GM18526 (cell line): ENCODE results near the gene RAB4A.

ENCODE experiments used
- POLR2A ChIP-seq: IDR thresholded peaks from 3 replicates; pipeline ENCODE4 v1.6.1; 2011; ENCODE audit not compliant: insufficient read length; ENCODE audit errors: extremely low read depth

RAB4A gene, protein sequence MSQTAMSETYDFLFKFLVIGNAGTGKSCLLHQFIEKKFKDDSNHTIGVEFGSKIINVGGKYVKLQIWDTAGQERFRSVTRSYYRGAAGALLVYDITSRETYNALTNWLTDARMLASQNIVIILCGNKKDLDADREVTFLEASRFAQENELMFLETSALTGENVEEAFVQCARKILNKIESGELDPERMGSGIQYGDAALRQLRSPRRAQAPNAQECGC

DNA sequence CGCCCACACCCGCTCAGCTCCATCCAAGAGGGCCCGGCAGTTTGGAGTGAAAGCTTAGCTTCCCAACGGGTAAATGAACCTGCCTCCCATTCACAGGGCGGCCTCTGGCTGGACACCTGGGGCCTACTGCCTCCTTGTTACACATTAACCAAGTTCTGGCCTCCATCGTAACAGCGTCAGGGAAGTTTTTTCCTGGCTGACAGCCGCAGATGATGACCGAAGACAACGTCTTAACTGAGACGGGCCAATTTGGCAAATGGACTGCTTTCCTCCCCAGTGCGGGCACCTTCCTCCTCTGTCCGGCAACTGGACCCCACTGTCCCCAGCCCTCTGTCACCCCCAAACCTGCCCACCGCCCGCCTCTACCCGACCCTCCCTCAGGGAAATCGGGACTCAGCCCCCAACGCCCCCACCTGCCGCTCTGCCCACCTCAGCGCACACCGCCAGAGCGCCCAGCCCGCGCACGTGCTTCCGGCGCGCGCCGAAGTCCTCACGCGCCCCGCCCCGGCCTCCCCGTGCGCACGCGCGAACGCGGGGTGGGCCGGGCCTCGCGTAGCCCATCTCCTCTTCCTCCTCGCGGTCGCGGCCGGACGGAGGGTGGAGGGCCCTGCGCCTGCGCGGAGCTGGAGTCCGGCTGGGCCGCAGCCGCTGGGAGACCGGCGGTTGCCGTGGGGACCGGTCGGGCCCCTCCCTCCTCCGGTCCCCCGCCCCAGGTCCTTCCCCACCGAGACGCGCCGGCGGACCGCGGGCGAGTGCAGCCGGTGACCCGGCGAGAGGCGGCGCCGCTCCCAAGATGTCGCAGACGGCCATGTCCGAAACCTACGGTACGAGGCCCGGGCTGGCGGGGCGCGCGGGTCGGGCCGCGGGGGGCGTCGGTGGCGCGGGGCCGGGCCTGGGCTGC, at the start of gene RAB4A:
TSS of gene RAB4A (plus strand) at position 565 of the 901 bp plus-strand sequence. CDS start at position 794, 229 bp downstream.
- peak; percentile 71 for TF ChIP-seq POLR2A

DNA sequence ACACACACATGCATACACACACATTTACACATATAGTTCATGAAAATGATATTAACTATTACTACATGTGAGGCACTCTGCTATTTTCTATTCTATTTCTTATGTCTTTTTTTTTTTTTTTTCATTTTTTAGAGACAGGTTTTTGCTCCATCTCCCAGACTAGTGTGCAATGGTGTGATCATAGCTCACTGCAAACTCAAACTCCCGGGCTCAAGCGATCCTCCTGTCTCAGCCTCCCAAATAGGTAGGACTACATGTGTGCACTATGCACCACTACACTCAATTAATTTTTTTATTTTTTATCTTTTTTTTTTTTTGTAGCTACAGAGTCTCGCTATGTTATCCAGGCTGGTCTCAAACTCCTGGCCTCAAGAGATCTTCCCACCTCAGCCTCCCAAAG, 48.8 kb upstream of the RAB4A start:
- no peak for TF ChIP-seq POLR2A

DNA sequence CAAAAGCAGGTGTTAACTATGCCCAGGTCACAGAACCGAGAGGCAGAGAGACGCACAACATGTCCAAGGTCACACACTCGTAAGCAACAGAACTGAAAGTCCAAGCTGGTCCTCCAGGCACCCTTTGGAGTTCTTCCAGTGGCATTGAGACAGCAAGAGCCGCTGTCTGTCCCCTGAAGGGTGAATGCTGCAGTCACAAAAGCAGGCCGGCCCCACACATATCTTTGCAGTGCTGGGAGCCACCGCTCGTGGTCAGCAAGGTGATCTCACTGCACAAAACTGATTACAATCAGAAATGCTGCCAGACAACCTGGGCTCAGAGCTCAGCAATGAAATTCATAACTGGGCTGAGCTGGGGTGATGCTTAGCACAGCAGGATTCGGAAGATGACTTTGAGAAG, 47.4 kb upstream of the RAB4A start:
- no peak for TF ChIP-seq POLR2A

DNA sequence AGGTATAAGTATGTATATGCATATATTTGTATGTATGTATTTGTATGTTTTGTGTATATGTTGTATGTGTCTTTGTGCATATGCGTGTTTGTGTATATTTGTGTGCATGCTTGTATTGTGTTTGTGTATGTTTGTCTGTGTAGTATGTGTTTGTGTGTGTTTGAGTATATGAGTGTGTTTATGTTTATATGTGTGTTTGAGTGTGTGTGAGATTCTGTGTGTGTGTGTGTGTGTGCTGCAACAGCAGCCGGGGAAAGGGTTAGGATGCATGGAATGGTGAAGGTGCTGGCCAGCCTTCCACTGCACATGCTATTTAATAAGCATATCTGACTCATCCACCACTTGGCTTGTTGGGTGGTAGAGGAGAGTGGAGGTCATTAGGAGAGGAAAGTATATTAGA, 46.6 kb upstream of the RAB4A start:
- TF ChIP-seq POLR2A: no peak

DNA sequence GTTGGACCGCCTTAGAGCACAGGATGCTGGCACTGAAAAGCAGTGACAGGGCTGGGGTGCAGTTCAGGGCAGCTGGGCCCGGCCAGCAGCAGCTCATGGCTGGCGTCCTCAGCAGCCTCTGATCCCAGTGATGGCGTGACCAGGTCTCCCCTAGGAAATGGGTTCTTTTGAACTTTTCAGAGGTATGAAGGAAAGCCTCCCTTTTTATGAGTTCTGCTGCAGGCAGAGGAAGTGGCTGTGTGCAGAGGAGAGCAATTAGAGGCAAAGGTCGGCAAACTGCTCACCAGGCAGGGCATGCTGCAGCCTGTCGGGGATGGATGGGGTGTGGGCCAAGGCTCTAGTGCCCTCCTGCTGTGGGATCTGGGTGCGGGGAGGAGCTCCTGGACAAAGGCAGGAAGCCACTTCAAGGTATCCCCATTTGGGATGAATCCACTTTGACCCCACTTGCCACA, 45.6 kb upstream of the RAB4A start:
- no peak for TF ChIP-seq POLR2A

DNA sequence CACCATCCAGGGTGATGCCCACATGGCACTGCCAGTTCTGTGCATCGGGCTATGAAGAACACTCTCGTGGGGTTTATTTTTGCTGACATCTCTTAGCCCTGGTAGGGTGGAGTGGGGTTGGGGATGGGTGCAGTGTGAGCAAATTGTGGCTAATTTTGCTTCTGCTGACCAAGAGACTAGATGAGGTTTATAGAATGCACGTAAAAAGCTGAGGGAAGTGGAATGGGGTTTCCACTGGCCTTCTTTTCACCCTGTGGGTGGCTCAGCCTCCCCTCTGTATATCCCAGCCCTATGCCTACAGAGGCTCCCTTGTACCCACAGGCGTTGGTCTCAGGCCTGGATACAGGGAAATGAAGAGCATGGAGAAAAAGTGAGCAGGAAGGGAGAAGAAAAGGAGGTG, 44.1 kb upstream of the RAB4A start:
- TF ChIP-seq POLR2A: no peak

DNA sequence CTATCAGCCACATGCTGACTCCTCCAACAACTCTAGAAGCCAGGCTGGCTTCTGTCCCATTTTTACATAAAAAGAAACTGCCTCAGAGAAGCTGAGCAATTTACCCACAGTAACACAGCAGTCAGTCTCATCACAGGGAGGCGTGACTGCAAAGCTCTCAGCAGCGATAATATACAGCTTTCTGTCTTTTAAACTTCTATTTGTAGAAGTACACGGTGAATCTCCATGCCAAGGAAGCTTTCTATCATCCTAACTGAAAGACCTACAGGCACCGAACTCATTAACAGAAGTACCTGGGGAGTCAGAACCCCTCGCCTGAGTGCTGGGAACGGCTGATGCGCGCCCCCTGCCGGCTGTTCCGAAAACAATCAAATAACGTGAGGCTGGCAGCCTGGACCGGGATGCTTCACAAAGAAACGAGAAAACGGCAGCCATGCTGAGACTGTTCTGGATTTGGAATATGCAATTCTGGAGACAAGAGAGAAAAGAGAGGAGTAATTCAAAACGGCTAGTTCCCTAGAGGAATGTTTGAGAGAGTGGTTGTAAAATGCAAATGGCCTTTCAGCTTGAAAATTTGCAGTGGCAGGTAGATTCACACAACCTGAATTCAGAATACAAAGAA, 43.5 kb upstream of the RAB4A start:
- TF ChIP-seq POLR2A: no peak

DNA sequence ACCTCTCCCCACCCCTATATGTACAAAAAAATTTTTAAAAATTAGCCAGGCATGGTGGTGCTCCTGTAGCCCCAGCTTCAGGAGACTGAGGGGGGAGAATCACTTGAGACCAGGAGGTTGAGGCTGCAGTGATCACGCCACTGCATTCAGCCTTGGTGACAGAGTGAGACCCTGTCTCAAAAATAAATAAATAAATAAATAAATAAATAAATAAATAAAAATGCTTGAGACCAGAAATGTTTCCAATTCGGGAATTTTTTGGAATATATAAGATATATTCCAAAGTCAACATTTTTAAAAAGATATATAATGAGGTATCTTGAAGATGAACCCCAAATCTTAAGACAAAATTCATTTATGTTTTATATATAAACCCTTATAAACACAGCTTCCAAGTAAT, 42.4 kb upstream of the RAB4A start:
- TF ChIP-seq POLR2A: no peak

DNA sequence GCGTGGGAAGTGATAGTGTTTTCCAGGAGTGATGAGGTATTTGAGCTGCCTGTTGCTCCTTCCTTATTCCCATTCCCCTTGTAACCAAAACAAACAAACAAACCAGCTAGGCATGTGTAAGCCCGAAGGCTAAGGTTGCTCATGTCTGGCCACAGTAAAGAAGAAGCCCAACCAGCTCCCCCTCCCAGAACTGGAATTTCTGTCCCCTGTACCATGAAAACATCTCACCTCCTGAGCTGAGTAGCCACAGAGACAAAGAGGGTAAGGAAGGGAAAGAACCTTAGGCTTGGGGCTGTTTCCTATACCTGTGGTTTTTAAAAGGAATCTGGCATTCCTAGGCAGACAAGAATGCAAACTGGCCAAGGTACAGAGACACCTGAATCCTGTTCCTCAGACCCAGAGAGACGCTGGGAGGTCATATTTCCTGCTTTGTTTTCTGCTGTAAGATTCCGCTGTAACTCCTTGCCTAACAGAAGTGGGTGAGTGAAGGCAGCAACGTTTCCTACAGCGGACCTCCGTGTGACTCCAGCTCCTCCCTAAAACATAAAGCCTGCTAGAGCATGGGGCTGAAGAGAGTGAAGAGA, 41.7 kb upstream of the RAB4A start:
- TF ChIP-seq POLR2A: no peak

DNA sequence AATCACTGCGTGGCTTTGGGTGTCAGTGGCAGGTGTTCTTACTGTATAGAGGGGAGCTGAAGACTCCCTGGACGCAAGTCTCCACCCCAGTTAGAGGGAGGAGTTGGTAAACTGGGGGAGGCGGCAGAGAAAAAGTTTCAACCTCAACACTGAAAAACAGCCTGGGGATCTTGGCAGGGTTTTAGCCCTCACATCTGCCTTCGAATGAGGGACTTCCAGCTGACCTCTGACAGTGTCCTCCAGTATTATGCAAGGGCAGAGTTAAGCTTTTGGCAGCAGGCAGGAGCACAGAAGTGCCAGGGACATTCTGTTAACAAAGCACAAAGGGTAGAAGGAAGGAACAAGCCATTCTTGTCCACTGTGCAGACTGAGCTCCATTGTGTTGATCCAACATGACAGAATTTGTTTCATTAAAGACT, 41.2 kb upstream of the RAB4A start:
- TF ChIP-seq POLR2A: no peak

DNA sequence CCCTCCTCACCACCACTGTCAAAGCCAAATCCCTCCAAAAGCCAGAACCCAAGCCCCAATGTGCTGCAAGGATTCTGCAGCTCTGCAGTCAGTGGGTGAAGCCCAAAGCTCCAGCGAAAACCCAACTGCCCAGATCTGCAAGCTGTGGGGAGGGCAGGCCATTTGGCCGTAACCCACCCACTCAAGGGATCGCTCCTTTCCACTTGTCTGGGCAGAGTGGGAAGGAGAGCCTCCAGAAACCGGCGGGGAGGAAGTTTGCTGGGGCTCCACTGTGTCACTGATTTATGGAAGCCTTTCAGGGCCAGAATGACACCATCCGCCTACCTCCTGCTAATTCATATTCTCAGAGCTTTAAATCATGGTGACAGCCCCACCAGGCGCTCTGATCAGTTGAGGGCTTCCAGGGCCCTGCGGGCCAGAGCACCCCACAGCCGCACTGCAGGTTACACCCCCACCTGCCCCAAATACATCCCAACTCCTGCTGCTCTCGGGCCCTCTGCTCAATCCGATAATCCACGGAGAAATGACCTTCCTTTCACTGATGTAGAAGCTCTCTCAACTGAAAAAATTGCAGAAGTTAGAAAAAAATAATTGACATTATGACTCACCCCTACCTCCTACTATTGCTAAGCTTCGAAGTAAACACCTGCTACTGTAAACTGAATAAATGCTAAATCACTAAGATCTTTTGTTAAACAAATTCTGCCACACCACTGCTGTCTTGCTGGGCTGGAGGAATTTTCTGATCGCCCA, 40.6 kb upstream of the RAB4A start:
- TF ChIP-seq POLR2A: no peak

DNA sequence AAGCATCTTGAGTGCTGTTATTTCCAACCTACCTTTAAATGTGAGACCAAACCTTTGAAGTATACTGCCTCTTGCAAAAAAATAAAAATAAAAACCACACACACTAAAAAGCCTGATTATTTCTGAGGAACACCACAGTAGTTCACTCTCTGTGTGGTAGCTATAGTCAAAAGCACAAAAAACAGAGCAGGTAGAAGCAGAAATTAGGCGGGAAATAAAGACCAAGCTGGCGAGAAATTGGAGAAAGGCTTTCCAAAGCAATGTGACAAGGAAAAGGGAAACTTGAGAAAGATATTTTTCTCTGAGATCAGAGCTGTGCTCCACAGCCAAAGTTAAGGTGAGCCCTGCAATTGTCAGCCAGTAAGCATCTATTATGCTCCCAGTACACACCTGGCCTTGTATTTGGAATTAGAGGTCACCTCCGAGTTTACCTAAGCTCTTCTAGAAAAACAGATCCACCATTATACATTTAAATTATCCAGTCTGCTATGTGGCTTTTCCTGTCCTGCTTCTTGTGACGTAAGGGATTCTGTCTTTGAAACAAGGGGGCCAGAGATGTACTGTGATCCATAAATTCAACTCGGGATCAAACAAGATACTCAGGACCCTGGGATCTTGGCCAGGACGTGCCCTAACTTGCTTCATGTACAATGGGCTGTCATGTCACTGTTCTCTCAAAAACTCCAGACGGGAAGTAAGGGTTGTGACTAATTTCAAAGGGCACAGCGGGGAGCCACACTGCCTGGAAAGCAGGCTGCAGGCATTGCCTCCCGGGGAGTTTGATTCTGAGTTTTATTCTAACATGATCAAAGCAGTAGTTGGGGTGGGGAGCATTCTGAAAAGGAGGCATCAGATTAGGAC, 39.8 kb upstream of the RAB4A start:
- TF ChIP-seq POLR2A: no peak

DNA sequence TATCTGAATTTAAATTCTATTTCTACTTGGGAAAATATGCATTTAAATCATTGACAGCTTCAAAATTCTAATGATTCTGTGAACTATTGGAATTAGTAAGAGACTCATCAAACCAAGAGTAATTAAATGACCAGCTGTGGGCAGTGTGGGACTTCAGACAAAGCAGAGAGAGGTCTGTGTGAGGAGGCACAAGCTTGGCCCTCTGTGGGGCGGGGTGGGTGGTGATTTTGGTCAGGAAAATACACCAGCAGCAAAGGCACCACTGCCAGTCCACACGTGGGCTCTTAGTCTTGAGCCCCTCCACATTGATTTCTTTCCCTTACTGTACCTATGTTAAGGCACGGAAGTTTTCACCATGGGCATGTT, 39.2 kb upstream of the RAB4A start:
- TF ChIP-seq POLR2A: no peak

DNA sequence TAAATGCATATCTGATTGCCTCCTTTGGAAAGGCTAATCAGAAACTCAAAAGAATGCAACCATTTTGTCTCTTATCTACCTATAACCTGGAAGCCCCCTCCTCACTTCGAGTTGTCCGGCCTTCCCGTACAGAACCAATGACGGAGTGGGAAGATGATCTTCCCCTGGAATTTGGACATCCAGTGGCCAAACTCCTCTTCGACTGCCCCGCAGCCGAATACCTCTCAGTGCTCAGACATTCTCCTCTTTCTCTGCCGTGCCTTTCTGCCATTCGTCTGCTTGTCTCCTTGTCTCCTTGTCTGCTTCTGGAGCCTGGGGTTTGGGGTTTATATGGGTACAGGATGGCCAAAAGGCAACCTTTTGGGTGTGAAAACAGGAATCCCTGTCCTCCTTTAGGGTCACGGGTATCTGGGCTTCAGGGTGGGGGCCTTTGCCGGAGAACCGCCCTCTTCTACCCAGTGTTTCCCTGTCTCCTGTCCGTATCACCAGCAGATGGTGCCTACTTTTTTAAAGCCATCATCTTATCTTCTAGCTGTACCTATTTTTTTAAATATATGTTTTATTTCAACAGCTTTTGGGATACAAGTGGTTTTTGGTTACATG, 35.9 kb upstream of the RAB4A start:
- TF ChIP-seq POLR2A: no peak
